Muscle layer of colon (tissue), 2 donors: ENCODE results near the gene ABCA4.

Experiments used
- H3K27ac ChIP-seq: one replicate; pipeline ENCODE4 v1.7.0; 2013; ENCODE audit warnings: low read depth, mild to moderate bottlenecking, low read length, moderate library complexity
- H3K27me3 ChIP-seq, 2 donors: one replicate each; pipeline ENCODE4 v1.7.0; 2013; ENCODE audit warnings: low read length in 2 of 2, mild to moderate bottlenecking in 2 of 2; ENCODE audit not compliant: insufficient read depth in 2 of 2, control insufficient read depth in 1 of 2
- H3K36me3 ChIP-seq: one replicate; pipeline ENCODE4 v1.7.0; 2013; ENCODE audit warnings: mild to moderate bottlenecking, low read length; ENCODE audit not compliant: insufficient read depth
- H3K4me1 ChIP-seq: one replicate; pipeline ENCODE4 v1.7.0; 2013; ENCODE audit warnings: mild to moderate bottlenecking, low read length; ENCODE audit not compliant: insufficient read depth
- H3K4me3 ChIP-seq, 2 donors: one replicate each; pipeline ENCODE4 v1.7.0; 2013; ENCODE audit warnings: low read length in 2 of 2, low read depth in 1 of 2, mild to moderate bottlenecking in 1 of 2, moderate library complexity in 1 of 2
- H3K9ac ChIP-seq: one replicate; pipeline ENCODE4 v1.7.0; 2013; ENCODE audit warnings: low read length
- H3K9me3 ChIP-seq: one replicate; pipeline ENCODE4 v1.7.0; 2013; ENCODE audit warnings: mild to moderate bottlenecking, low read length
- donor health status: abdominal sarcoma.
- donor health status: Adenocarcinoma of cecum.

The ABCA4 gene

GRCh38 chr1:94019327-94019726 is 101.6 kb downstream of the ABCA4 start:
- no peak overlapping the region for H3K9ac ChIP-seq
- no peaks in the 10 kb centered on the region for H3K4me1 ChIP-seq
- H3K27me3 ChIP-seq: no peaks in the 10 kb centered on the region
- H3K36me3 ChIP-seq: no peaks in the 10 kb centered on the region
- no peaks in the 10 kb centered on the region for H3K9me3 ChIP-seq
- H3K27ac ChIP-seq: no peak overlapping the region
- H3K4me3 ChIP-seq: no peak overlapping the region

GRCh38 chr1:94017155-94017829 is 103.7 kb downstream of the ABCA4 start:
- H3K27me3 ChIP-seq: no peaks in the 10 kb centered on the region
- no peaks in the 10 kb centered on the region for H3K36me3 ChIP-seq
- H3K4me3 ChIP-seq: no peak overlapping the region
- H3K9me3 ChIP-seq: no peaks in the 10 kb centered on the region
- H3K9ac ChIP-seq: no peak overlapping the region
- no peaks in the 10 kb centered on the region for H3K4me1 ChIP-seq
- H3K27ac ChIP-seq: no peak overlapping the region

DNA sequence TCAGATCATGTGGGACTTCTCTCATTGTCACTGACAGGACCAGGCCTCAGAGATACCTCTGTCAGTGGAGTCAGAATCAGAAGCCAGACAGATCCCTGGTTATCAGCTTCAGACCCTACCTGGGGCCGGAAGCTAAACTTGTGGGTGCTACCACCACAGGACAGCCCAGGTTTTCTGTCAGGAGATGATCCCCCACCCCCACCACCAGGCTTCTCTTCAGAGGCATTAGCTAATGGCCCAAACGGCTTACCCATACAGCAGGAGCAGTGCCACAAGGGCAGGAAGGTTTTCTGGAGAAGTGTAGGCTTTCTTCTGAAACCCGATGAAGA is 105.5 kb downstream of the ABCA4 start:
- Histone ChIP-seq H3K4me3 (no peak overlapping the region), H3K9me3 (no peaks in the 10 kb centered on the region), H3K4me1 (no peaks in the 10 kb centered on the region), H3K36me3 (no peaks in the 10 kb centered on the region), H3K9ac (no peak overlapping the region), H3K27ac (no peak overlapping the region), H3K27me3 (no peaks in the 10 kb centered on the region)

- Histone ChIP-seq H3K36me3 (no peaks in the 10 kb centered on the region), H3K9ac (no peak overlapping the region), H3K27me3 (no peaks in the 10 kb centered on the region), H3K4me3 (no peak overlapping the region), H3K27ac (no peak overlapping the region), H3K4me1 (no peaks in the 10 kb centered on the region), H3K9me3 (no peaks in the 10 kb centered on the region)
Observed at GRCh38 chr1:94014635-94015488, 106.1 kb downstream of the ABCA4 start.

GRCh38 chr1:94014087-94014486 is 106.9 kb downstream of the ABCA4 start:
- Histone ChIP-seq H3K9ac (no peak overlapping the region), H3K9me3 (no peaks in the 10 kb centered on the region), H3K27ac (no peak overlapping the region), H3K4me1 (no peaks in the 10 kb centered on the region), H3K4me3 (no peak overlapping the region), H3K27me3 (no peaks in the 10 kb centered on the region), H3K36me3 (no peaks in the 10 kb centered on the region)

GRCh38 chr1:94013367-94013878 is 107.5 kb downstream of the ABCA4 start:
- Histone ChIP-seq H3K27me3 (no peaks in the 10 kb centered on the region), H3K4me1 (no peaks in the 10 kb centered on the region), H3K27ac (no peak overlapping the region), H3K4me3 (no peak overlapping the region), H3K9ac (no peak overlapping the region), H3K36me3 (no peaks in the 10 kb centered on the region), H3K9me3 (no peaks in the 10 kb centered on the region)

GRCh38 chr1:94012708-94013366 is 108.1 kb downstream of the ABCA4 start:
- no peaks in the 10 kb centered on the region for H3K36me3 ChIP-seq
- H3K4me3 ChIP-seq: no peak overlapping the region
- no peak overlapping the region for H3K9ac ChIP-seq
- H3K27ac ChIP-seq: no peak overlapping the region
- H3K4me1 ChIP-seq: no peaks in the 10 kb centered on the region
- no peaks in the 10 kb centered on the region for H3K9me3 ChIP-seq
- no peaks in the 10 kb centered on the region for H3K27me3 ChIP-seq

DNA sequence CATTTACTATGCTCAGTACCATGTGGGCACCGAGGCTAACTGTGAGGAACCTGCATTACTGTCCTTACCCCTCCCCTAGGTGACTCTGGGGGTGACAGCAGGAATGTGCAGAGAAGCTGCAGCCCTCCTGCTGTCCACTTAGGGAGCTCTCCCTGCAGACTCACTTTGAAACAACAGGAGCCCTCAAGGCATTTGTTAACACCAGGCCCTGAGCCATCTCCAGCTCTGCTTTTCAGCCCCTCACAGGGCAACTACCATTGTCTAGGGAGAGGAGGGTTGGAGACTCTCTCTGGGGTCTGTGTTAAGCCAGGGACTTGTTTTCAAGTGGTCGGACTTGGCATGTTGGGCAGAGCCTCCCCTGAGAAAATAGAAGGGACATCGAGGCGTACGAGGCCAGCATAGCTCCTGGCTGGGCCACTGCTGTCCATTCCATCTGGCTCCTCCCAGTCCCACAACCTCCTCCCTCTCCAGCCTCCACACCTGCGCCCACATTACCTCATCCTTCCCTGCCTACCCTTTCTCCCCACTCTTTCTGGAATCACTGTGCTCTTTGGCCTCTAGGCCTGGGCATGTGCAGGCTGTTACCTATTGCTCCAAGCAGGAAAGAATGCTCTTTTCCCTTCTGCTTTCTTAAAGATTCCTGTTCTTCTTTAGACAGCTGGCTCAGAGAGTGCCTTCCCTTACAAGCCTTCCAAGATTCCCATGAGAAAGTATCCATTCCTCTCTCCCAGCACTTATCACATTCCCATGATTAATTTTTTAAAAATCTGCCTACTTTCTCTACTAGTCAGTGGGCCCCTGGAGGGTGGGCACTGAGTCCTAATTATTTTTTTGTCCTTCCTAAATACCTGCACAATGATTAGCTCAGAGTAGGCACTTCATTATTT is 109.0 kb downstream of the ABCA4 start:
- H3K27me3 ChIP-seq: no peaks in the 10 kb centered on the region
- H3K4me1 ChIP-seq: no peaks in the 10 kb centered on the region
- H3K4me3 ChIP-seq: no peak overlapping the region
- H3K9me3 ChIP-seq: no peaks in the 10 kb centered on the region
- H3K9ac ChIP-seq: no peak overlapping the region
- H3K36me3 ChIP-seq: no peaks in the 10 kb centered on the region
- H3K27ac ChIP-seq: no peak overlapping the region

DNA sequence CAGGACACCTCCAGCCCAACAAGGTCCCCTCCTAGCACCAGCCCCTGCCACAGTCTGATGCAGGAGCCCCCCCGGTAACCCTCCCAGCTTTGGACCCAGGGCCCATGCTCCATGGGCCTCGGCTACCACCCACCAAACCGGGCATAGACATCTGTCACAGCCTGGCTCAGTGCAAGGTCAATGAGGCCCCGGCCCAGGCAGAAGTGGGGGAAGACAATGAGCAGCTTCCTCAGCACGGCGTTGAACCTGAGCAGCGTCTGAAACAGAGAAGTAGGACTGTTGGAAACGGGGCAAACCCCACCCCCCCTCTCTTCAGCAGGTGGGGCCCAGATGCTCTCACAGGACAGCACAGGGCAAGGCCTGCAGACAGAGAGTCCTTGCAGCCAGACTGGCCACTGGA is 109.8 kb downstream of the ABCA4 start:
- Histone ChIP-seq H3K9ac (no peak overlapping the region), H3K27ac (no peak overlapping the region), H3K4me3 (no peak overlapping the region), H3K9me3 (no peaks in the 10 kb centered on the region), H3K36me3 (no peaks in the 10 kb centered on the region), H3K4me1 (no peaks in the 10 kb centered on the region), H3K27me3 (no peaks in the 10 kb centered on the region)

DNA sequence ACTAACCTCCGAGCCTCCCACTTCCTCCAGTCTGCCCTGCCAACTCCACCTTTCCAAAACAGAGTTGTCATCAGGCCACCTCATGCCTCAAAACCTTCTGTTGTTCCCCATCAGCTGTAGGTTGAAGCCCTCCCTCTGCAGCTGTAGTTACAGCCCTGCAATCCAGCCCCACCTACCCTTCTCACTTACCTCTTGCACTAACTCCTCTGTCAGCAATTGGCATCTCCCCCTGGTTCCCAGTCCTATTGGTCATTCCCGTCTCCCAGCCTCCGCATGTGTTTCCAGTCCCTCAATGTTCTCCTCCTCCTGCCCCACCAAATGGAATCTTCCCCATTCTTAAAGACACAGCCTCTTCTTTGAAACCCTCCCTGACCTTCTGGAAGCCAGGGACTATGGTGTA is 111.6 kb downstream of the ABCA4 start:
- H3K36me3 ChIP-seq: no peaks in the 10 kb centered on the region
- H3K9me3 ChIP-seq: no peaks in the 10 kb centered on the region
- H3K27ac ChIP-seq: no peak overlapping the region
- no peaks in the 10 kb centered on the region for H3K4me1 ChIP-seq
- H3K4me3 ChIP-seq: no peak overlapping the region
- H3K27me3 ChIP-seq: no peaks in the 10 kb centered on the region
- H3K9ac ChIP-seq: no peak overlapping the region

DNA sequence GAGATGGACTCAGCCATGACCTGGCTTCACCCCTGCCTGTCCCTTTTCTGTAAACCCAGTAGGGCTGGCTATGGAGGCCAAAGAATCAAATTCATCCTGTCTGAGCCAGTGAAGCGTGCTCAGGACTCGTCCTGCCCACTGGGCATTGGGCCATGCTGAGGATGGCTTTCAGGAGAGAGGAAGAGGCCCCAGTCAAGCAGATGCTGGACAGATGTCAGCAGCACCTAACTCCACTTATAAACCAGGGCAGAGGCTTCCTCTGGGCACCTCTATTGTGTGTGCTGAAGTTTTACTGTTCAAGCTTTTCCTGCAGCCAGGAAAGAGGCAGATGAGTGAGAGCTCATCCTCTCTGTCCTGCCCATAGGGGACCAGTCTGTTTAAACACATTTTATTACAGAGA is 114.3 kb downstream of the ABCA4 start:
- Histone ChIP-seq H3K4me1 (no peaks in the 10 kb centered on the region), H3K27ac (no peak overlapping the region), H3K27me3 (no peaks in the 10 kb centered on the region), H3K9ac (no peak overlapping the region), H3K36me3 (no peaks in the 10 kb centered on the region), H3K9me3 (no peaks in the 10 kb centered on the region), H3K4me3 (no peak overlapping the region)
